Kidney (tissue), 22 donors: ENCODE data around the gene REL. TPM values are rescaled to one million over a fixed set of nuclear protein-coding genes. Genes with fewer than 3 reads are reported as not detected.
A peak's percentile ranks its signal among the peaks of the same experiment; 100 is the strongest.

Source experiments
- DNase-seq, 5 donors: peaks; one replicate each; pipeline ENCODE4 v3.0.0-alpha.2; 2013 to 2020
- FAIRE-seq: peaks from 2 replicates; lab custom pipeline; 2012; peaks lifted over from hg19 to GRCh38; lab: Jason Lieb, UNC
- H3K27ac ChIP-seq, 2 donors: one replicate each; pipeline ENCODE4 v1.7.0; 2013; ENCODE audit warnings: low read depth in 2 of 2, low read length in 2 of 2, inconsistent platforms in 1 of 2
- H3K27me3 ChIP-seq: one replicate; pipeline ENCODE4 v1.7.1; 2013; ENCODE audit warnings: low read length, inconsistent platforms; ENCODE audit not compliant: control insufficient read depth, insufficient read depth
- H3K36me3 ChIP-seq, 3 donors: one replicate each; pipeline versions ENCODE4 v1.7.0 to v1.7.1; 2013; ENCODE audit warnings: low read length in 3 of 3, control low read depth in 1 of 3, inconsistent platforms in 1 of 3; ENCODE audit not compliant: insufficient read depth in 3 of 3, control insufficient read depth in 2 of 3
- H3K4me1 ChIP-seq, 3 donors: one replicate each; pipeline versions ENCODE4 v1.7.0 to v1.7.1; 2013; ENCODE audit warnings: low read length in 3 of 3, inconsistent platforms in 1 of 3, low read depth in 1 of 3; ENCODE audit not compliant: control insufficient read depth in 2 of 3, insufficient read depth in 2 of 3
- H3K4me3 ChIP-seq, 3 donors: one replicate each; pipeline versions ENCODE4 v1.7.0 to v1.8.1; 2013; ENCODE audit warnings: low read length in 3 of 3, control low read depth in 1 of 3, inconsistent platforms in 1 of 3
- H3K9ac ChIP-seq, 3 donors: one replicate each; pipeline versions ENCODE4 v1.7.0 to v1.7.1; 2013; ENCODE audit warnings: low read length in 3 of 3, control low read depth in 1 of 3, inconsistent platforms in 1 of 3
- H3K9me3 ChIP-seq, 3 donors: one replicate each; pipeline versions ENCODE4 v1.7.0 to v1.7.1; 2013; ENCODE audit warnings: low read length in 3 of 3, control low read depth in 1 of 3, inconsistent platforms in 1 of 3; ENCODE audit not compliant: control insufficient read depth in 2 of 3, insufficient read depth in 1 of 3
- intact Hi-C: fragments of 100-400 bp; cut with DNase I; formaldehyde crosslinking; loops from one replicate; pipeline ENCODE4 v1.11.1; 2022
- long read RNA-seq, 10 donors: library from polyadenylated mRNA in 1 of 10; unstranded in 1 of 10; transcript quantifications; one replicate each; pipeline ENCODE4 v2.0.0 and lab custom pipeline, GENCODE V29; 2021 to 2026
- polyA plus RNA-seq: library from polyadenylated mRNA; stranded (reverse); fragments of 350-450 nt; fragmentation: Illumina TruSeq; extraction: RNeasy Lipid Tissue Mini Kit (QIAGEN cat#74804); gene quantifications from one replicate; pipeline ENCODE4 v1.2.3, GENCODE V29; 2014; ENCODE audit warnings: low read depth, low replicate concordance; ENCODE audit not compliant: insufficient read depth
- total RNA-seq: library from RNA; stranded (reverse); fragmentation: NEBNext Ultra II Directional; extraction: Animal tissue kit (Norgen Biotek cat#: 25700); gene quantifications from one replicate; pipeline ENCODE4 v1.2.1, GENCODE V29; 2021
- TF ChIP-seq, protein P1 (sequence below): IDR thresholded peaks from 3 replicates; pipeline ENCODE4 v1.5.1; 2012; ENCODE audit warnings: mild to moderate bottlenecking, moderate library complexity, borderline replicate concordance; ENCODE audit not compliant: insufficient read depth; ENCODE audit errors: extremely low read depth
- donor health status: control.
- donor health status: control.
- donor health status: control.
- donor health status: control.
- donor health status: control.
- donor health status: DM: yes; HTN: yes; CAD: no.
- donor health status: Normal renal cell carcinoma (clear cell type).

REL gene
- total RNA-seq (21.8 TPM), polyA plus RNA-seq (0.43 TPM)
- long read RNA-seq, donor 1, partial matches to known transcripts = 0 of 1 reads
- long read RNA-seq, donor 1, other reads (novel, unspliced or antisense) = 0 of 1 reads
- long read RNA-seq, donor 2 = 0 reads
- long read RNA-seq, donor 3, partial matches to known transcripts = 0 of 3 reads
- long read RNA-seq, donor 3, other reads (novel, unspliced or antisense) = 0 of 3 reads
- long read RNA-seq, donor 4, full-length matches to known transcripts = 2 of 2 reads
- long read RNA-seq, donor 4, partial matches to known transcripts = 0 of 2 reads
- long read RNA-seq, donor 4, other reads (novel, unspliced or antisense) = 0 of 2 reads
- long read RNA-seq, donor 5 = 0 reads
- long read RNA-seq, donor 6 = 0 reads
- long read RNA-seq, donor 7, partial matches to known transcripts = 3 of 11 reads
- long read RNA-seq, donor 7, other reads (novel, unspliced or antisense) = 4 of 11 reads
- long read RNA-seq, donor 8, partial matches to known transcripts = 0 of 1 reads
- long read RNA-seq, donor 8, other reads (novel, unspliced or antisense) = 0 of 1 reads
- long read RNA-seq, donor 9 = 0 reads
- long read RNA-seq, donor 10 = 0 reads

DNA sequence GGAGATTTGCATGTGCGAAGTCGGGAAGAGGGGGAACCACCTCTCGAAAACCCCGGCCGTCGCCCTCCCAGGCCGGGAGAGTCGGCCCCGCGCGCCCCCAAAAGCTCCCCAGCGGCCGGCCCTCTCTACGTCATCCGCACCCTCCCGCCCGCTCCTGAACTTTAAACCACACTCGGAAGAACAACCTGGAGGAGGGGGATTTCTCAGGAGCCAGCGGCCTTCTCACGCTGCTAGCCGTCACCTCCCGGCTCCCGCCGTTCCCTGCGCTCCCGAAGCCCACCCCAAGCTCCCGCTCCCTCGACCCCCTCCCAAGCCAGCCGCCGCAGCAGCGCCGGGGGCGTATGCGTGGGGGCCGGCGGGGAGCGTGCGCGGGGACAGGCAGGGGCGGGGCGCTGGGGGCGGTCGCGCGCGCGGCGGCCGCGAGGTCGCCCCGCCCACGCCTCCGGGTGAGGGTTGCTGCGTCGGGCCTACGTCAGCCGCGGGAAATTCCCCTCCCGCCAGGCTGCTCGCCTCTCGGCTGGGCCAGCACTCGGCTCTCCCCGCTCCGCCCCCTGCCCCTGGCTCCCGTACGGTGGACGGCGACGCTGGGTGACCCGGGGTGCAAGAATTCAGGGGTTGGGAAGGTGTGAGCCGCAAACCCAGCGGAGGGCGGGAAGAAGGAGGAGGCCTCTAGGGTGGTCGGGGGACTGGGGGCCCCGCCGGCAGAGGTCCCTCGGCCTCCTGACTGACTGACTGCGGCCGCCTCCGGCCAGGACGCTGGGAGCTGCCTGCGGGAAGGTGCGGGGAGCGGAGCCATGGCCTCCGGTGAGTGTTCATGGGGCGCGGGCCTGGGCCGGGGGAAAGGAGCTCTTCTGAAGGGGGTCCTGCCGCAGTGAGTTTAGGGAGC lies at the start of gene REL:
TSS of gene REL (plus strand) at position 528 of the 886 bp plus-strand sequence. CDS start at position 795, 267 bp downstream.
- no peaks in the 10 kb centered on the region for H3K9me3 ChIP-seq
- TF ChIP-seq, protein P1, sequence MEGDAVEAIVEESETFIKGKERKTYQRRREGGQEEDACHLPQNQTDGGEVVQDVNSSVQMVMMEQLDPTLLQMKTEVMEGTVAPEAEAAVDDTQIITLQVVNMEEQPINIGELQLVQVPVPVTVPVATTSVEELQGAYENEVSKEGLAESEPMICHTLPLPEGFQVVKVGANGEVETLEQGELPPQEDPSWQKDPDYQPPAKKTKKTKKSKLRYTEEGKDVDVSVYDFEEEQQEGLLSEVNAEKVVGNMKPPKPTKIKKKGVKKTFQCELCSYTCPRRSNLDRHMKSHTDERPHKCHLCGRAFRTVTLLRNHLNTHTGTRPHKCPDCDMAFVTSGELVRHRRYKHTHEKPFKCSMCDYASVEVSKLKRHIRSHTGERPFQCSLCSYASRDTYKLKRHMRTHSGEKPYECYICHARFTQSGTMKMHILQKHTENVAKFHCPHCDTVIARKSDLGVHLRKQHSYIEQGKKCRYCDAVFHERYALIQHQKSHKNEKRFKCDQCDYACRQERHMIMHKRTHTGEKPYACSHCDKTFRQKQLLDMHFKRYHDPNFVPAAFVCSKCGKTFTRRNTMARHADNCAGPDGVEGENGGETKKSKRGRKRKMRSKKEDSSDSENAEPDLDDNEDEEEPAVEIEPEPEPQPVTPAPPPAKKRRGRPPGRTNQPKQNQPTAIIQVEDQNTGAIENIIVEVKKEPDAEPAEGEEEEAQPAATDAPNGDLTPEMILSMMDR = no peak
- intact Hi-C loops = no loop called here
- H3K9ac ChIP-seq = peak within 1 kb of the TSS; percentile 83 to 95 (median 85)
- peak within 1 kb of the TSS; percentile 71 to 87 (median 83) for H3K4me3 ChIP-seq
- FAIRE-seq (no peak), DNase-seq (peak; percentile 93 to 97 (median 95))
- H3K27ac ChIP-seq = peak within 1 kb of the TSS; percentile 96 to 98
- H3K4me1 ChIP-seq = peaks cover 0 to 19% (median 2%) of the 10 kb centered on the region in 3 donors
- no peaks in the 10 kb centered on the region for H3K36me3 ChIP-seq
- H3K27me3 ChIP-seq = no peaks in the 10 kb centered on the region

DNA sequence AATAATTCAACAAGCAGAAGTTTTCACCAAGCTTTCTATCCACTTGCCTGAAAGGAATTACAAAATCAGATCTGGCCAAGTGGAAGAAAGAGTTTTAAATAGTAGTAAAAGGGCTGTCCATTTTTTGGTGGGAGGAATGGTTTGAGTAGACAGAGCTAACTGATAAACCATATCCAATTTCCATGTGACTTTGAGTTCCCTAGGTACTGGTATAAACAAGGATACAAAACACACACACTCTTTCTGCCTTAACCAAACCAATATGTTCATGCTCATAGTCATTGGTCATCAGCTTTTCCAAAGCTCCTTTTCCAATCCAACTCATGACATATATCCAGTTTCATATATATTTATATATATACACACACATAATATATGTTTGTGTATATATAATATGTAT lies 49.5 kb upstream of the REL start:
- FAIRE-seq = no peak
- H3K4me3 ChIP-seq = no peak overlapping the region
- no peaks in the 10 kb centered on the region for H3K4me1 ChIP-seq
- no peaks in the 10 kb centered on the region for H3K9me3 ChIP-seq
- peak in 1 of 5 donors; percentile 18 for DNase-seq
- no peak overlapping the region for H3K9ac ChIP-seq
- no peaks in the 10 kb centered on the region for H3K27me3 ChIP-seq
- intact Hi-C loops = no loop called here
- no peak overlapping the region for H3K27ac ChIP-seq
- no peaks in the 10 kb centered on the region for H3K36me3 ChIP-seq
- TF ChIP-seq, protein P1 = no peak

DNA sequence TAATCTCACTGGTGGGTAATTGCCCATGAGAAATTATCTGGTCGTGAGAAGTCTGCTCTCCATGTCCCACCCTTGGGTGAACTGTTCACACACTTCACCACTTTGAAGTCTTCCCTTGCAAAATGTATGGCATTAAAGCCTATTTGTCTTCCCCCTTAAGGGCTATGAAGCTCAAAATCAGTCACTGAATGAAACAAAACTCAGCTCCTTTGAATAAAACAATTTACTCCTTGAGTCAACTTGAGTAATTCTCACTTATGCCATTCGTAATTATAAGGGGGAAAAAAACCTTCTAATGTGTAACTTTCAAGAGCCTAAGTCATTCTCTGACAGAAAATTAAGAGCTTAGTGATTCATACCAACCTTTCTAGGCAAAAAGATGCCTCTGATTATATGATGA lies 48.8 kb upstream of the REL start:
- Histone ChIP-seq H3K9me3 (no peaks in the 10 kb centered on the region), H3K9ac (no peak overlapping the region), H3K4me3 (no peak overlapping the region), H3K4me1 (no peaks in the 10 kb centered on the region), H3K27me3 (no peaks in the 10 kb centered on the region), H3K27ac (no peak overlapping the region), H3K36me3 (no peaks in the 10 kb centered on the region)
- no peak for DNase-seq
- TF ChIP-seq, protein P1 = no peak
- FAIRE-seq = no peak
- intact Hi-C loops = no loop called here
